Left lung (tissue), 10 donors: Measurements from ENCODE around the gene DSTN. TPM values are rescaled to one million over a fixed set of nuclear protein-coding genes. Genes with fewer than 3 reads are reported as not detected.

Experiments used
- ATAC-seq: fragments of 200-7000 bp; cut with Tn5 transposase; one replicate; pipeline ENCODE4 v1.9.1; 2020; ENCODE audit warnings: moderate library complexity
- DNase-seq, 4 donors: peaks; one replicate each; pipeline ENCODE4 v3.0.0-alpha.2; 2013 to 2020
- H3K27ac ChIP-seq, 2 donors: fragments of 200-600 bp; sonication (generic) in 1 of 2; one replicate each; pipeline versions ENCODE4 v1.5.0 to v1.8.0; 2020 to 2021
- H3K27me3 ChIP-seq, 2 donors: fragments of 200-600 bp; sonication (generic) in 1 of 2; one replicate each; pipeline versions ENCODE4 v1.5.0 to v1.8.0; 2020 to 2021
- H3K36me3 ChIP-seq, 2 donors: fragments of 200-600 bp; sonication (generic) in 1 of 2; one replicate each; pipeline versions ENCODE4 v1.5.0 to v1.8.0; 2020 to 2021
- H3K4me1 ChIP-seq, 2 donors: fragments of 200-600 bp; one replicate each; pipeline ENCODE4 v1.8.0; 2021
- H3K4me3 ChIP-seq, 2 donors: fragments of 200-600 bp; sonication (generic) in 1 of 2; one replicate each; pipeline versions ENCODE4 v1.5.0 to v1.8.0; 2020 to 2021; ENCODE audit warnings: mild to moderate bottlenecking in 1 of 2
- H3K9me3 ChIP-seq, 2 donors: fragments of 200-600 bp; sonication (generic) in 1 of 2; one replicate each; pipeline versions ENCODE4 v1.5.0 to v1.8.0; 2020 to 2021
- intact Hi-C, 2 donors: fragments of 100-400 bp; cut with DNase I; formaldehyde crosslinking; loops; one replicate each; pipeline versions ENCODE4 v1.11.2 to v1.14.2; 2022
- polyA plus RNA-seq, 6 donors: library from polyadenylated mRNA; unstranded; fragments of 120-200 nt; gene quantifications; one replicate each; pipeline ENCODE4 v1.2.1, GENCODE V29; 2013; ENCODE audit not compliant: insufficient read length in 6 of 6
- total RNA-seq, 2 donors: library from RNA; stranded (reverse); fragmentation: NEBNext Ultra II Directional; extraction: Animal tissue kit (Norgen Biotek cat#: 25700); gene quantifications; one replicate each; pipeline ENCODE4 v1.2.1, GENCODE V29; 2021
- TF ChIP-seq, protein P1 (sequence below), 2 donors: fragments of 200-600 bp; sonication (generic) in 1 of 2; IDR thresholded peaks; one replicate each; pipeline versions ENCODE4 v1.5.0 to v1.8.0; 2021; ENCODE audit warnings: antibody characterized with exemption in 2 of 2
- donor health status: DM: no; HTN: yes; CAD: no.
- donor health status: DM: no; HTN: no; CAD: no.

Gene DSTN
- total and polyA plus RNA-seq, 8 donors, result 340 to 551 (median 366) TPM

DNA sequence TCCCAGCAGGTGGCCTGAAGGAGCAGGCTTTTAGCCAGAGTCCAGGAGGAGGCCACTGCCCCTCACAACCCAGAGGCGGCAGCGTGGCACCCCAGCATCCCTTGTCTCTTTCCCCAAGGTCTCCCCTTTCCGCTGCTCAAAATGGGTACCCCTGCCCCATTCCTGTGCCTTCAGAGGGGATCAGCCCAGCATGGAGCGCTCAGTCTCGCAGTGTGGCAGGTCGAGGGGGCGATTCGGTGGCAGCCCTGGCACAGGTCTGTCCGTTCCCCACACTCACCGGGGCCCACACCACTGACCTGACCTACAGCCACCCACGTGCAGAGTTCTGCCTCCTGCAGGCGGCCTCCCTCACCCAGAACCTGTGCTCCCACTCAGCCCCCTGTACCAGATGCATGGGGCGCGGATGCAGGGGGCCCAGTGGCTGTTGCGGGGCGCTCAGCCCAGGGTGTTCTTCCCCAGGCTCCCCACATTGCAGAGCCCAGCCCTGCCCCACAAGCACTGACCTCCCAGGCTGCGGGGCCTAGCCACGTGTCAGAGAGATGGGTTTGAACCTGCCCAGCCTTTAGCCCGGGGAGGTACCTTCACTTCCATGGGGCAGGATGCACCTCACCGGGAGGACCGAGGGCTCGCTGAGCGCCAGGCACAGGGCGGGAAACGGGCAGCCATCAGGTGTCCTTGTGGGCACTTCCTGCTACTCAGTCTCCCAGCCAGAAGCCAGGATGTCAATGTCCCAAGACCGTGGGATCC lies 41.8 kb downstream of the DSTN start:
- H3K4me1 ChIP-seq, result peaks cover 3 to 40% of the 10 kb centered on the region in 2 donors
- ATAC-seq, result peak; percentile 8

DNA sequence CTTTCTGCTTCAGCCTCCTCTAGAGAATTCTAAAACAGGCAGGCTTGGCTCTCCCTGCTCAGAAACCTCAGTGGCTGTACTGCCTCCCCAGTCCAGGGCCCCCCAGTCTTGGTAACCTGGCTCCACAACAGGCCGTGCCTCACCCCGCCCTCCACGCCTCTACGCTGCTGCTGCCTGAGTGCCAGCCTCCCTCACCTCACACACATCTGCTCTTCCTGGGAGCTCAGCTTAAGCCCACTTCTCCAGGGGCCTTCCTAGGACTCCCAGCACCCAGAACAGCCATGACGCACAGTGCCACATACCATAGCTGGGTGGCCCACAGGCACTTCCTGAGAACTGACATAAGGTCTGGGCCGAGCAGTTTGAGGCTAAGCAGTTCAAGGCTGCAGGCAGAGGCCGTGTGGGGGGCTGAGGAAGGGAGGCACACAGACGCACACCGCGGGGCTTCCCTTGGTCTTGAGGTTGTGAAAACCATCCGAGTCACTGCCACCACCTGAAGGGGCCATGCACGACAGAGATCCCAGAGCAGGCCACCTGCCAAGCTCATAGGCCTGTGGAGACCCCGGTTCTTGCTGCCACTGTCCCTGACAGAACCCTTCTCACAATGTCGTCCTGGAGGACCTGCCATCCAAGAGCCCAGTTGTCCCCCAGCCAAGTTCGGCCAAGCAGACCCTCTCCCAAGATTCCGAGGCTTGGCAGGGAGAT lies 42.6 kb downstream of the DSTN start:
- Histone ChIP-seq H3K27ac (peak overlapping the region; percentile 51 to 58), H3K36me3 (peaks cover 0 to 85% of the 10 kb centered on the region in 2 donors), H3K4me1 (peaks cover 3 to 40% of the 10 kb centered on the region in 2 donors), H3K4me3 (no peak overlapping the region), H3K27me3 (no peaks in the 10 kb centered on the region), H3K9me3 (no peaks in the 10 kb centered on the region)
- TF ChIP-seq, protein P1, sequence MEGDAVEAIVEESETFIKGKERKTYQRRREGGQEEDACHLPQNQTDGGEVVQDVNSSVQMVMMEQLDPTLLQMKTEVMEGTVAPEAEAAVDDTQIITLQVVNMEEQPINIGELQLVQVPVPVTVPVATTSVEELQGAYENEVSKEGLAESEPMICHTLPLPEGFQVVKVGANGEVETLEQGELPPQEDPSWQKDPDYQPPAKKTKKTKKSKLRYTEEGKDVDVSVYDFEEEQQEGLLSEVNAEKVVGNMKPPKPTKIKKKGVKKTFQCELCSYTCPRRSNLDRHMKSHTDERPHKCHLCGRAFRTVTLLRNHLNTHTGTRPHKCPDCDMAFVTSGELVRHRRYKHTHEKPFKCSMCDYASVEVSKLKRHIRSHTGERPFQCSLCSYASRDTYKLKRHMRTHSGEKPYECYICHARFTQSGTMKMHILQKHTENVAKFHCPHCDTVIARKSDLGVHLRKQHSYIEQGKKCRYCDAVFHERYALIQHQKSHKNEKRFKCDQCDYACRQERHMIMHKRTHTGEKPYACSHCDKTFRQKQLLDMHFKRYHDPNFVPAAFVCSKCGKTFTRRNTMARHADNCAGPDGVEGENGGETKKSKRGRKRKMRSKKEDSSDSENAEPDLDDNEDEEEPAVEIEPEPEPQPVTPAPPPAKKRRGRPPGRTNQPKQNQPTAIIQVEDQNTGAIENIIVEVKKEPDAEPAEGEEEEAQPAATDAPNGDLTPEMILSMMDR (IDR thresholded peaks at IDR 0.05), result no peak
- ATAC-seq, result peak; percentile 36
- intact Hi-C loops, result loop anchor here in 1 of 2 donors (10.0 kb wide), 1 partner anchor 78 kb away; the partner anchor contains the start of gene BFSP1
- DNase-seq, result no peak

More for the DNA sequence above, 41.8 kb downstream of the DSTN start:
- Histone ChIP-seq H3K27ac (peak overlapping the region; percentile 51 to 58), H3K27me3 (no peaks in the 10 kb centered on the region), H3K4me3 (no peak overlapping the region), H3K36me3 (peaks cover 0 to 84% of the 10 kb centered on the region in 2 donors), H3K9me3 (no peaks in the 10 kb centered on the region)
- TF ChIP-seq, protein P1 (IDR thresholded peaks at IDR 0.05), result no peak
- intact Hi-C loops, result loop anchor here in 1 of 2 donors (10.0 kb wide), 1 partner anchor 77 kb away; the partner anchor contains the start of gene BFSP1
- DNase-seq, result peak in 1 of 4 donors; percentile 80

DNA sequence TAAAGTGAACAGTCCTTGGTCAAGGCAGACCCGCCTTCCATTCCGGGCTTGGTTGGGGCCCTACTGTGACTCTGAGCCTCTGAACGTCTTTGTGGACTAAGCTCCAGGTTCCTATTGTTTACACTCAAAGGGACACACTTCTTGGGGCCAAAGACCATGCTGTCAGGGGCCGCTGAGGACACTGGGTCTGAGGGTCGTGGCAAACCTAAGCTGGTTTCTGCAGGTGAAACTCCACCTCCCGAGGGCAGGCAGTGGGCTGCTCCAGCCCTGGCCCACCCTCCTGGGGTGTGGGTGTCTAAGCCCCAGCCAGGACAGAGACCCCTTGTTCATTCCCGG lies 43.1 kb downstream of the DSTN start:
- Histone ChIP-seq H3K27me3 (no peaks in the 10 kb centered on the region), H3K4me1 (peaks cover 3 to 43% of the 10 kb centered on the region in 2 donors), H3K27ac (peak overlapping the region; percentile 51 to 58), H3K9me3 (no peaks in the 10 kb centered on the region), H3K4me3 (no peak overlapping the region), H3K36me3 (peaks cover 0 to 85% of the 10 kb centered on the region in 2 donors)
- intact Hi-C loops, result loop anchor here in 1 of 2 donors (10.0 kb wide), 1 partner anchor 78 kb away; the partner anchor contains the start of gene BFSP1
- ATAC-seq (no peak), DNase-seq (no peak)
- TF ChIP-seq, protein P1 (IDR thresholded peaks at IDR 0.05), result no peak

DNA sequence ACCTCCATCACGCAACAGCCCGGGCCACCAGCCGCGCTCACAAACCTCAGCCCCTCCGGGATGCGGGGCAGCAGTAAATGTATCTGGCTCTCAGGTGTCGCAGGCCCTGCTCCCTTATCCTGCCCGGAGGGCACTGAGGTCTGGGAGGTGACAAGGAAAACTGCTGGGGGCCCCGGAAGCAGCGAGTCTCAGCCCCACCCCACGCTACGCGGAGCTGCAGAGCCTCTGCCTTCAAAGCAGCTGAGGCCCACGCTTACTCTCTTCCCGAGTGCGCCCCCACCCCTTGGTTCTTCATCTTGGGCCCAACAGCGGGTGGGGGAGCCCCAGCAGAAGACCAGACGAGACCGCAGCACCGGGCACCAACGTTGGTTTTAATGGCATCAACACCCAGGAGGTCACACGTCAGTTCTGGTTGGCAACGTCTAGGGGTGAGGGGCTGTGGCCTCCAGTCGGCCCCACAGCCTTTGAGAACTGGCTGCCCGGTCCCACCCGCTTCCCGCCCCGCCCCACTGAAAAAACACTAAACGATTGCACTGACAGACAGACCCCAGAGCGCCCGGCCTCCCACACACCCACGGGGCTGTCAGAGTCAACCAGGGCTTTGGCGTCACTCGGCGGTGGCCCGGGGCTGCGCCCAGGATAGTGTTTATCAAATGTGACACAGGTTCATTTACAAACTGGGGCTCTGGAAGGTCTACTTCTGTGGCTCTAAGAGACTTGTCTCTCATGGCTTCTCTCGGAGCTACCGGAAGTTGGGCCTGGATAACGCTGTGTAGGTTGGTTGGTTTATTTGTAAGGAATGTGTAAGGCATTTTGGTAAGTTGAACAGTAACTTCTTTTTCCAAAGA lies 43.7 kb downstream of the DSTN start:
- Histone ChIP-seq H3K27me3 (no peaks in the 10 kb centered on the region), H3K36me3 (peaks cover 0 to 85% of the 10 kb centered on the region in 2 donors), H3K4me3 (no peak overlapping the region), H3K4me1 (peaks cover 3 to 43% of the 10 kb centered on the region in 2 donors), H3K27ac (peak overlapping the region; percentile 51 to 58), H3K9me3 (no peaks in the 10 kb centered on the region)
- ATAC-seq (no peak), DNase-seq (peak in 1 of 4 donors; percentile 78)
- intact Hi-C loops, result loop anchor here in 1 of 2 donors (10.0 kb wide), 1 partner anchor 79 kb away; the partner anchor contains the start of gene BFSP1
- TF ChIP-seq, protein P1 (IDR thresholded peaks at IDR 0.05), result no peak
